Measurements from ENCODE around the gene KCP. TPM values are rescaled to one million over a fixed set of nuclear protein-coding genes. Genes with fewer than 3 reads are reported as not detected.
A peak's percentile ranks its signal among the peaks of the same experiment; 100 is the strongest.

Gene KCP
- polyA plus RNA-seq, 1 donor, result 1.3 TPM

- H3K9me3 ChIP-seq (ENCODE audit: control insufficient read depth, low read depth, low read length), result no peaks in the 10 kb centered on the region
- no peak for DNase-seq
- peaks cover 19% of the 10 kb centered on the region for H3K36me3 ChIP-seq (ENCODE audit: control insufficient read depth, insufficient read depth, low read length)
- peak overlapping the region; percentile 52 for H3K4me3 ChIP-seq (ENCODE audit: low read length)
- H3K4me1 ChIP-seq (ENCODE audit: control insufficient read depth, insufficient read depth, low read length), result peaks cover 36% of the 10 kb centered on the region
- no CpG with 5 or more reads among the region's 13 CpGs for WGBS (ENCODE audit: insufficient coverage, low lambda C conversion rate)
- H3K27ac ChIP-seq (ENCODE audit: low read length), result peak overlapping the region; percentile 3
- peaks cover 8% of the 10 kb centered on the region for H3K27me3 ChIP-seq (ENCODE audit: control insufficient read depth, insufficient read depth, low read length)
These were observed 41.8 kb downstream of the KCP start for GRCh38 chr7:128868624-128869137.

- Histone ChIP-seq H3K27me3 (ENCODE audit: control insufficient read depth, insufficient read depth, low read length) (peaks cover 8% of the 10 kb centered on the region), H3K9me3 (ENCODE audit: control insufficient read depth, low read depth, low read length) (no peaks in the 10 kb centered on the region), H3K4me3 (ENCODE audit: low read length) (no peak overlapping the region), H3K36me3 (ENCODE audit: control insufficient read depth, insufficient read depth, low read length) (peaks cover 19% of the 10 kb centered on the region), H3K27ac (ENCODE audit: low read length) (peak overlapping the region; percentile 3), H3K4me1 (ENCODE audit: control insufficient read depth, insufficient read depth, low read length) (peaks cover 30% of the 10 kb centered on the region)
- WGBS (ENCODE audit: insufficient coverage, low lambda C conversion rate), result no CpG with 5 or more reads among the region's 11 CpGs
- DNase-seq, result peak in 1 of 2 donors; percentile 55
These were observed 42.5 kb downstream of the KCP start for GRCh38 chr7:128867842-128868623.

GRCh38 chr7:128867241-128867640 lies 43.3 kb downstream of the KCP start:
- Histone ChIP-seq H3K36me3 (ENCODE audit: control insufficient read depth, insufficient read depth, low read length) (peaks cover 19% of the 10 kb centered on the region), H3K4me3 (ENCODE audit: low read length) (no peak overlapping the region), H3K4me1 (ENCODE audit: control insufficient read depth, insufficient read depth, low read length) (peaks cover 27% of the 10 kb centered on the region), H3K27me3 (ENCODE audit: control insufficient read depth, insufficient read depth, low read length) (peaks cover 8% of the 10 kb centered on the region), H3K27ac (ENCODE audit: low read length) (no peak overlapping the region), H3K9me3 (ENCODE audit: control insufficient read depth, low read depth, low read length) (no peaks in the 10 kb centered on the region)
- no peak for DNase-seq
- 80% methylated on average over 1 of the region's 4 CpGs for WGBS (ENCODE audit: insufficient coverage, low lambda C conversion rate)

- Histone ChIP-seq H3K27me3 (ENCODE audit: control insufficient read depth, insufficient read depth, low read length) (peaks cover 8% of the 10 kb centered on the region), H3K4me1 (ENCODE audit: control insufficient read depth, insufficient read depth, low read length) (peaks cover 31% of the 10 kb centered on the region), H3K4me3 (ENCODE audit: low read length) (no peak overlapping the region), H3K27ac (ENCODE audit: low read length) (no peak overlapping the region), H3K9me3 (ENCODE audit: control insufficient read depth, low read depth, low read length) (no peaks in the 10 kb centered on the region), H3K36me3 (ENCODE audit: control insufficient read depth, insufficient read depth, low read length) (peaks cover 19% of the 10 kb centered on the region)
- no peak for DNase-seq
- no CpG with 5 or more reads among the region's 27 CpGs for WGBS (ENCODE audit: insufficient coverage, low lambda C conversion rate)
These were observed 44.3 kb downstream of the KCP start for GRCh38 chr7:128865996-128866877.

GRCh38 chr7:128865303-128865702 lies 45.2 kb downstream of the KCP start:
- Histone ChIP-seq H3K36me3 (ENCODE audit: control insufficient read depth, insufficient read depth, low read length) (peaks cover 19% of the 10 kb centered on the region), H3K27me3 (ENCODE audit: control insufficient read depth, insufficient read depth, low read length) (peaks cover 4% of the 10 kb centered on the region), H3K27ac (ENCODE audit: low read length) (no peak overlapping the region), H3K9me3 (ENCODE audit: control insufficient read depth, low read depth, low read length) (no peaks in the 10 kb centered on the region), H3K4me1 (ENCODE audit: control insufficient read depth, insufficient read depth, low read length) (peaks cover 30% of the 10 kb centered on the region), H3K4me3 (ENCODE audit: low read length) (no peak overlapping the region)
- WGBS (ENCODE audit: insufficient coverage, low lambda C conversion rate), result no CpG with 5 or more reads among the region's 12 CpGs
- DNase-seq, result no peak

- peak in 1 of 2 donors; percentile 32 for DNase-seq
These were observed 47.0 kb downstream of the KCP start for GRCh38 chr7:128863433-128863989.

GRCh38 chr7:128862571-128863432 lies 47.7 kb downstream of the KCP start, which contains the start of gene ATP6V1F:
TSS of gene ATP6V1F (plus strand) at chr7:128862856. CDS start at chr7:128862905, 49 bp downstream.
- WGBS (ENCODE audit: insufficient coverage, low lambda C conversion rate), result no CpG with 5 or more reads among the region's 65 CpGs
- Histone ChIP-seq H3K4me1 (ENCODE audit: control insufficient read depth, insufficient read depth, low read length) (peaks cover 16% of the 10 kb centered on the region), H3K4me3 (ENCODE audit: low read length) (peak within 1 kb of the TSS; percentile 75), H3K27ac (ENCODE audit: low read length) (peak within 1 kb of the TSS; percentile 90), H3K36me3 (ENCODE audit: control insufficient read depth, insufficient read depth, low read length) (peaks cover 26% of the 10 kb centered on the region), H3K9me3 (ENCODE audit: control insufficient read depth, low read depth, low read length) (no peaks in the 10 kb centered on the region), H3K27me3 (ENCODE audit: control insufficient read depth, insufficient read depth, low read length) (no peaks in the 10 kb centered on the region)
- DNase-seq, result peak; percentile 98 to 99

More at GRCh38 chr7:128863433-128863989, 47.0 kb downstream of the KCP start:
- peaks cover 24% of the 10 kb centered on the region for H3K36me3 ChIP-seq (ENCODE audit: control insufficient read depth, insufficient read depth, low read length)
- no peaks in the 10 kb centered on the region for H3K9me3 ChIP-seq (ENCODE audit: control insufficient read depth, low read depth, low read length)
- H3K4me3 ChIP-seq (ENCODE audit: low read length), result peak overlapping the region; percentile 75
- WGBS (ENCODE audit: insufficient coverage, low lambda C conversion rate), result no CpG with 5 or more reads among the region's 6 CpGs
- peaks cover 22% of the 10 kb centered on the region for H3K4me1 ChIP-seq (ENCODE audit: control insufficient read depth, insufficient read depth, low read length)
- peak overlapping the region; percentile 90 for H3K27ac ChIP-seq (ENCODE audit: low read length)
- H3K27me3 ChIP-seq (ENCODE audit: control insufficient read depth, insufficient read depth, low read length), result no peaks in the 10 kb centered on the region

- Histone ChIP-seq H3K4me1 (ENCODE audit: control insufficient read depth, insufficient read depth, low read length) (peaks cover 14% of the 10 kb centered on the region), H3K9me3 (ENCODE audit: control insufficient read depth, low read depth, low read length) (no peaks in the 10 kb centered on the region), H3K27ac (ENCODE audit: low read length) (no peak overlapping the region), H3K27me3 (ENCODE audit: control insufficient read depth, insufficient read depth, low read length) (no peaks in the 10 kb centered on the region), H3K4me3 (ENCODE audit: low read length) (peak overlapping the region; percentile 75), H3K36me3 (ENCODE audit: control insufficient read depth, insufficient read depth, low read length) (peaks cover 26% of the 10 kb centered on the region)
- DNase-seq, result no peak
- WGBS (ENCODE audit: insufficient coverage, low lambda C conversion rate), result 91% methylated on average over 4 of the region's 15 CpGs
These were observed 48.4 kb downstream of the KCP start for GRCh38 chr7:128861957-128862570.

All from large intestine (tissue), 3 donors.